ENCODE results near the gene GDF2. TPM values are rescaled to one million over a fixed set of nuclear protein-coding genes. Genes with fewer than 3 reads are reported as not detected.

GDF2 gene
- total RNA-seq, 1 experiment from 2014 or later: not detected

DNA sequence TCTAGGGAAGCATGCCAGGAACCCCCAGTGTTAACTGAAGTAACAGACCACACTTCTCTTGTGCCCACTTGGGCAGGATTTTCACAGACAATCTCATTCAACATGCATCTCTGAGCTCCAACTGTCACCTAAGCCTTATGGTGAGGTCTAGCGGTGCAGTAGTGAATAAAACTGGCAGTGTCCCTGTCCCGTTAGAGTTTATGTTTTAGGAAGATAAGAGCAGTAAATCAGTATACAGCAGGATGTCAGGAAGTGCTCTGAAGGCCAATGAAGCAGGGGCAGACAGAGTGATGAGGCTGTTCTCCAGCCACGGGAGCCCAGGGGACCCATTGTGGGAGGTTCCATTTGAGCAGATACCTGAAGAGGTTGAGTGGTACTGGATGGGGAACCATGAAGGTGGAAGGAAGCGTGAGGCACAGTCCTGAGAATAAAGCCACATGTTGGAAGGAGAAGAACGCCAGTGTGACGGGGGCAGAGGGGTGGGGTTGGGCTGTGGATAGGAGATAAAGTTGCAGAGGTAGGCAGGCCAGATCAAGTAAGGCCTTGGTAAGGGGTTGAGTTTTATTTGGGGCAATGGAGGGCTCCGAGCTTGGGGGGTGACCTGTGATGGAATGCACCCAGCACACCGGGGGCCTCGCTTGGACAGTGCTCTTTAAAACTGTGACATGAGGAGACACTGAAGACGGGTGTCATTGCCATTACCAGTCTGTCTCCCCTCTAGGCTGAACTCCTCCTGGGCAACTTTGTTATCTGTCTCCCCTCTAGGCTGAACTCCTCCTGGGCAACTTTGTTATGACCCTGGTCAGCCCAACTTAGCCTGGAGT lies 15.7 kb upstream of the GDF2 start:
- DNase-seq (ENCODE audit: low read depth, low spot score): no peak
- in situ Hi-C loops (cut with HindIII; ENCODE audit: low pct_unique_long_range_greater_than_20kb, low sequenced_read_pairs): no loop called here

DNA sequence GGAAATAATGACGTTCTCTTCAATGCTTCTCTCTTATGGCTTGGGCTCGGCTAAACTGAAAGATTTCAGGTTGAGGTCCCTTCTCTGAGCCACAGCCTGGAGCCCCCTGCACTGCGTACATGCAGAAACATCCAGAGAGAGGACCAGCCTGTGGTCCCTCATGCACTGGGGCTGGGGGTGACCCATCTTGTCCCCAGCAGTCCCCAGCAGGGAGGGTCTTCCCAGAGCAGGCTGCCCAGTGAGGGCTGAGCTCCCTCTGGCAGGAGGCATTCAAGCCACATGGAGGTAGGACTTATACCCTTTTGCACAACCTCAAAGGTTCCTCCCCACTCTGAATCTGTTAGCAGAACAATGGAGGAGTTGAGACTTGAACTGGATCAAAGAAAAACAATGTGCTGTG lies 14.9 kb upstream of the GDF2 start:
- in situ Hi-C loops (cut with HindIII; ENCODE audit: low pct_unique_long_range_greater_than_20kb, low sequenced_read_pairs): no loop called here

DNA sequence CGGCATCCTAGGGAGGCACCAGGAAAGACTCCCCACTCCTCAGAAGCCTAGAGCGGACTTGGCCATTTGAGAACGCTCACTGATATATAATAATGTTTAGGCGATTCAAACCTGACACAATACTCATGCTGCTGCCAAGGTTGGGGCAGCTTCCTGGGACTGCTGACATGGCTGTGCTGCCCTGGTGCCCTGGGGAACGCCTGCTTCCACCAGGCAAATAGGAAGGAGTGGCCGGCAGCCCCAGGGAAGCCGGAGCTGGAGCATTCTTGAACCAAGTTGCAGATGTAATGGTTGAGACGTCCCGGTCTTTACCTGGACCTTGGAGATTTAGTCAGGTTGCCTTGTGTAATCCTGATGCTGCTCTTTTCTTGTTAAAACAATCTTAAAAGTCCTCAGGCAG lies 13.5 kb upstream of the GDF2 start:
- no peak for DNase-seq (ENCODE audit: low read depth, low spot score)
- in situ Hi-C loops (cut with HindIII; ENCODE audit: low pct_unique_long_range_greater_than_20kb, low sequenced_read_pairs): no loop called here

More for the DNA sequence above, 14.9 kb upstream of the GDF2 start:
- no peak for DNase-seq (ENCODE audit: low read depth, low spot score)

DNA sequence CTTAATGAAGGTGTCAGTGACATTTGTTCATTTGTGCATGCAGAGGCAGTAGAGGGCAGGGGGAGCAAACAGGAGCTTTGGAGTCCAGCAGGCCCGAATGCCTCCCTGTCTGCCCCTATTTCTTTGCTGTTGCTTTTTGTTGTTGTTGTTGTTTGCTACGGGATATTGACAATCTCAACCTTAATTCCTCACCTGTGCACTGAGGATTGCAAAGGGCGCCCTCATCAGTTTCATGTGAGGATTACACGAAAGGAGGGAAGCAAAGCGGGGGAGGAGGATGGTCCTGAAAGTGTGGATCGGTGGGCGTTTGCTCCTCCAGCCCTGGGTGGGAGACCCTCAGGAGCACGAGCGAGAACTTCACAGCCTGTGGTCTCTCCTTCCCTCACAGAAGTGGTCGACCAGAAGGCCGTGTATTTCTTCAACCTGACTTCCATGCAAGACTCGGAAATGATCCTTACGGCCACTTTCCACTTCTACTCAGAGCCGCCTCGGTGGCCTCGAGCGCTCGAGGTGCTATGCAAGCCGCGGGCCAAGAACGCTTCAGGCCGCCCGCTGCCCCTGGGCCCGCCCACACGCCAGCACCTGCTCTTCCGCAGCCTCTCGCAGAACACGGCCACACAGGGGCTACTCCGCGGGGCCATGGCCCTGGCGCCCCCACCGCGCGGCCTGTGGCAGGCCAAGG lies 12.7 kb upstream of the GDF2 start:
- in situ Hi-C loops (cut with HindIII; ENCODE audit: low pct_unique_long_range_greater_than_20kb, low sequenced_read_pairs): no loop called here
- DNase-seq (ENCODE audit: low read depth, low spot score): peak; percentile 9

DNA sequence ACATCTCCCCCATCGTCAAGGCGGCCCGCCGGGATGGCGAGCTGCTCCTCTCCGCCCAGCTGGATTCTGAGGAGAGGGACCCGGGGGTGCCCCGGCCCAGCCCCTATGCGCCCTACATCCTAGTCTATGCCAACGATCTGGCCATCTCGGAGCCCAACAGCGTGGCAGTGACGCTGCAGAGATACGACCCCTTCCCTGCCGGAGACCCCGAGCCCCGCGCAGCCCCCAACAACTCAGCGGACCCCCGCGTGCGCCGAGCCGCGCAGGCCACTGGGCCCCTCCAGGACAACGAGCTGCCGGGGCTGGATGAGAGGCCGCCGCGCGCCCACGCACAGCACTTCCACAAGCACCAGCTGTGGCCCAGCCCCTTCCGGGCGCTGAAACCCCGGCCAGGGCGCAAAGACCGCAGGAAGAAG lies 12.2 kb upstream of the GDF2 start:
- in situ Hi-C loops (cut with HindIII; ENCODE audit: low pct_unique_long_range_greater_than_20kb, low sequenced_read_pairs): no loop called here
- DNase-seq (ENCODE audit: low read depth, low spot score): no peak

DNA sequence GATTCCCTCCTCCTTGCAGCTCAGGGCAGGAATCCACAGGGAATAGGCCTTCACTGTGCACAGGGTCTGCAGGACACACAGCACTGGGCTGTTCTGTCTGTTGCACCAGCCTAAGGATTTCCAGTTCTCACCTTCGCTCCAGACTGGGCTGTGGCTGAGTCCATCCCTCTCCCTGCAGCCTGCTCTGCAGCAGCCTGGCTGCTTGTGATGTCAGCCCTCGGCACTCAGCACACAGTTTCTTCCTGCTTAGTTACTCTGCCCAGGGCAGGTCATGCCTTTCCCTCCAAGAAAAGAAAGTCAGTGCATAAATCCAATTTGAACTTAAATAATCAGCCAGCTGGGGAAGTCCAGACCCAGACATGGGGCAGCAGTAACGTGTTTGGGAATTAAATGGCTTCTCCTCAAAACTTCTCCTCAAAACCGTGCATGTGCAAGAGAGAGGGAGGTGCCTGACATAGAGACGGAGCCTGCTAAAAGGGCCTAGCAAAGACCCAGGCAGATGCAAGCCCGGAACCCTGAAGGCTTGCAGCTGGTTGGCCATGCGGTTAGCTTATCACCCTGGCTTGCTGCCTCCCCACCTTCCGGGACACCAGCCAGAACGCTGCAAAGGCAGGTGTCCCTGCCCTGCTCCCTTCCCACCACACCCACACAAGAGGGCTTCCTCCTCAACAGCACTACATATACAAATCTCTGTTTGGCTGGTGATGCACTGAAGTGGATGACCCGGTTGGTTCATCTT lies 10.9 kb upstream of the GDF2 start:
- no peak for DNase-seq (ENCODE audit: low read depth, low spot score)
- in situ Hi-C loops (cut with HindIII; ENCODE audit: low pct_unique_long_range_greater_than_20kb, low sequenced_read_pairs): no loop called here

DNA sequence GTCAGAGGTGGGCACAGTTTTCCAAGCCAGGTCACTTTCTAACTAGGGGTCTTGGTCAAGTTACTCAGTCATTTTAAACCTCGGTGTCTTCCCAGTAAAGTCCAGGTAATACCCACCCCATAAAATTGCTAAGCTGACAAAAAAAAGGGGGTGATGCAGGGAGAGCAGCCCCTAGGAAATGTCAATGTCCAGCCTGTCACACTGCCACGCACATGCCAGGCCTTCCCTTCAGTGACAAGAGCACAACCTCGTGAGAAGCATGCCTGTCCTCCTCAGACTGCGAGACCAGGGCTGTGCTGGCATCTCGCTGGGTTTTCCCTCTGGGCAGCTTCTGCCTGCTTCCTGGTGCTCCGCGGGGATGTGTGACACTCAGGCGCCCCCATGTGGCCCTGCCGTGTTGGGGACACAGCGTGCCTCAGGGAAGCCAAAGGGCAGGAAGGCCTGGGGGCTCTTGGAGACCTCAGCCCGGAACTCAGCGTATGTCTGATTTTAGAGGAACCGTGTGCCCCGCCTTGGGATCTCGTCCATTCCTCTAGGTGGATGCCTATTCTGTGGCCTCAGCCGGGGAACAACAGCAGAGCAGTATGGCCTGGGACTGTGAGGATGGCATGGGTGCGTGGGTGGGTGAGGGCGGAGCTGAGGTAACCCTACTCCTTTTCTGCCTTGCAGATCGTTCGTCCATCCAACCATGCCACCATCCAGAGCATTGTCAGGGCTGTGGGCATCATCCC lies 10.2 kb upstream of the GDF2 start:
- peak; percentile 63 for DNase-seq (ENCODE audit: low read depth, low spot score)
- in situ Hi-C loops (cut with HindIII; ENCODE audit: low pct_unique_long_range_greater_than_20kb, low sequenced_read_pairs): no loop called here

DNA sequence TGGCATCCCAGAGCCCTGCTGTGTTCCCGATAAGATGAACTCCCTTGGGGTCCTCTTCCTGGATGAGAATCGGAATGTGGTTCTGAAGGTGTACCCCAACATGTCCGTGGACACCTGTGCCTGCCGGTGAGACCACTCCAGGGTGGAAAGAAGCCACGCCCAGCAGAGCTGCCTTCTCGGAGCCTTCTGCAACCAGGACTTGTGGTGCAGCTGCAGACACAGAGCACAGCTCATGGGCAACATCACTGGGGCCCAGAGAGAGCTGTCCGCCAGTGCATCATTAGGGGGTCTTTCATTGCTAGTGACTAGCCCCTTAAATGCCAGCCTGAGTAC lies 9.6 kb upstream of the GDF2 start:
- DNase-seq (ENCODE audit: low read depth, low spot score): no peak
- in situ Hi-C loops (cut with HindIII; ENCODE audit: low pct_unique_long_range_greater_than_20kb, low sequenced_read_pairs): no loop called here

DNA sequence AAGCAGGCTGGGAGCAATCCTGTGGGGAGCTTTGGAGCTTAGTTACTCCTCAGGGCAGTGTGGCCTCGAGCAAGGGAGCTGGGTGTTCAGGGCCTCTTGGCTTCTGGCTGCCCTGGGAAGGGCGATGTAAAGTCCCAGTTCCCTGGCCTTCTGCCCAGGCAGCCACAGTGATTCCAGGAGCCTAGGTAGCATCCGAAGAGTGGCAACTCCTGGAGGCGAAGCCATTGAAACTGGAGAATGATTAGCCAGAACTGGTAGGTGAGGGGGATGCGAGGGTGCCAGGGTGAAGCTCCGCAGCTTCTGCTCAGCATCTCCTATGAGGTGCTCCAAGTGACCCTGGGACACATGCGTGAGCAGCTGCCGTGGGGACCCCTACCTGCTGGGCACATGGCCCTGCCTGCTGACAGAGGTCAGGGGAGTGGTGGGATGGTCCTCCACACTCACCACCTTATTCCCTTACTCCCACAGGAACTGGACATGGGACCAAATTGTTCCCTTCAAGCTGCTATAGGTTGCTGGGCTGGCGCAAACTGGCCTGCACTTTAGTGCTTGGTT lies 7.8 kb upstream of the GDF2 start:
- in situ Hi-C loops (cut with HindIII; ENCODE audit: low pct_unique_long_range_greater_than_20kb, low sequenced_read_pairs): no loop called here
- no peak for DNase-seq (ENCODE audit: low read depth, low spot score)

DNA sequence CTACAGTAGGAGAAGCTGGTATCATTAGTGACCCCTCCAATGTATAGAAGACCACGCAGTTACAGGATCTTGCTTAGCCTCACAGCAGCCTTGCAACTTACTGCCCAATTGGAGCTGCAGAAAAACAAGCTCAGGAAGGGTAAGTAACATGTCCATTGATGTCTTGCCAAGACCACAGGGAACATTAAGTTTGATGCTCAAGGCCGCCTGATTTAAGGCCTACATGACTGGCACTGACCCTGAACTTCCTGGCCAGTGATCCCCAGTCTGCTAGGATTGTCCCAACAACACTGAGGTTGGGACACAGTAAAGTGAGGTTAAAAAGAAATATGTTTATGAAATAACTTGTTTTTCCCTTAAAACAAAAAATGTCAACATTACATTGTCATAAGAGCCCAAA lies 6.8 kb upstream of the GDF2 start:
- DNase-seq (ENCODE audit: low read depth, low spot score): no peak
- in situ Hi-C loops (cut with HindIII; ENCODE audit: low pct_unique_long_range_greater_than_20kb, low sequenced_read_pairs): no loop called here

DNA sequence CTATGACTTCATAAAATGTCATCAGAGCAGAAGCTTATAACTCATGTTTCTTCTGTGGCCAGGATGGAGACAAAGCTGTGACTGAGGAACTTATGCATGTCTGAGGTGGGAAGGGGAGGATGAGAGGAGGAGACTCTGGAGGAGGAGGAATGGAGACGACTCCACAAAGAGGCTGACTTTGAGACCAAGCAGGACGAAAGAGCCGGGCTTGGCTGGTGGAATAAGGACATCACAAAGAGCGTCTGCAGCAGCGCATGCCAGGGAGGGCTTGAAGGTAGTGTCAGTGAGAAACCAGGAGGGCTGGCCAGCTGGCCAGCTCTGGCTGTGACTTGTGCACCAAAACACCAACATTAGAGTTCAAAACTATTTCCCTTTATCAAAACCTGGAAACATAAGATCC lies 6.1 kb upstream of the GDF2 start:
- in situ Hi-C loops (cut with HindIII; ENCODE audit: low pct_unique_long_range_greater_than_20kb, low sequenced_read_pairs): no loop called here

DNA sequence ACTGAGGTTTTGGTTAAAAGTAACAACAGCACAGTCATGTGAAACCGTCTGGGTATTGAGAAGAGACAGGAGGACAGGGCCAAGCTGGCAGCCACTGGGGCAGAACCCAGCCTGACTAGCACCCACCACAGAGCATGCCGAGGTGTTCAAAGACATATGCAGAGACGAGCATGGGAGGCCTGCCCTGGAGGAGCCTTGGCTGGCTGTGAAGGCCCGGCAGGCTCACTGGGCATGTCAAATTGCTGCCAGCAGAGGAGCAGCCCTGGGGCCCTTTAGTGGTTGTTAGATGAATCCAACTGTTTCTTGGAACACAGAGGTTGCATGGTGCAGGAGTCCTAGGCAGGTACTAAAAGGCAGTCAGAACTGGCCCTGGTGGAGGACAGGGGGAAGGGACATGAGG lies 5.0 kb upstream of the GDF2 start:
- no peak for DNase-seq (ENCODE audit: low read depth, low spot score)
- in situ Hi-C loops (cut with HindIII; ENCODE audit: low pct_unique_long_range_greater_than_20kb, low sequenced_read_pairs): no loop called here

More for the DNA sequence above, 6.1 kb upstream of the GDF2 start:
- no peak for DNase-seq (ENCODE audit: low read depth, low spot score)

DNA sequence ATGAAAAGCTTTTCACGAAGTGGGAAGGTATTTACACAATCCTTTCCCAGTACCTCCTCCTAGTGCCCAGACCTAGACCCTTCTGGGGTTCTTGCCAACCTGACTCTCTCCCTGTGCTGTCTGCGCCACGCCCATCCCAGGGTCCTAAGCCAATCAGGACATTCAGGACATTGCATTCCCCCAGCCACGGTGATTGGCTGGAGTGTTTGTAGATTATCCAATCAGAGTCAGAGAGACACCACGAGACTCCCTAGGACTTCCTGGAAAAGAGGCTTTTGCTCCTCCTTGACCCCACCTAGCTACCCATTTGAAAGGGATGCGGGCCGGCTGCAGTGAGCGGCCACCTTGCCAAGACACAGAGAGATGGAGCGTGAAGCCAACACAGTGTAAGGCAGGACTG lies 3.5 kb upstream of the GDF2 start:
- in situ Hi-C loops (cut with HindIII; ENCODE audit: low pct_unique_long_range_greater_than_20kb, low sequenced_read_pairs): no loop called here
- peak; percentile 56 for DNase-seq (ENCODE audit: low read depth, low spot score)

DNA sequence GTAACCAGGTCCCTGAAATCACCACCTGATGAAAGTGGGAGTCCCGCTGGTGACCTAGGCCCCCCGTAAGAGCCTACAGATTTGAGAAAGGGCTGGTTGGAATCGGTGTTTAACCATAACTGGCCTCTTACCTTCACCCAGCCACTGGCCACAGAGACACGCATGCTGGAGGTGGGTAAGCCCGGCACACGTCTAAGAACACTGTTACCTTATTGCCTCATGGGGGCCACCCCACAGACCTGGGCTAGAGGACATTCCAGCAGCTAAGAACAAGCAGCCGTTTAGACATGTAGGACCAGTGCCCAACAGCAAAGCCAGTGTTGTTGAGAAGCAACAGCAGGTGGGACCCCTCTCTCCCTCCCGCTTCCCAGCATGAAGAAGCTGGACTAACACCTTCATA lies 2.5 kb upstream of the GDF2 start:
- DNase-seq (ENCODE audit: low read depth, low spot score): no peak
- in situ Hi-C loops (cut with HindIII; ENCODE audit: low pct_unique_long_range_greater_than_20kb, low sequenced_read_pairs): no loop called here

DNA sequence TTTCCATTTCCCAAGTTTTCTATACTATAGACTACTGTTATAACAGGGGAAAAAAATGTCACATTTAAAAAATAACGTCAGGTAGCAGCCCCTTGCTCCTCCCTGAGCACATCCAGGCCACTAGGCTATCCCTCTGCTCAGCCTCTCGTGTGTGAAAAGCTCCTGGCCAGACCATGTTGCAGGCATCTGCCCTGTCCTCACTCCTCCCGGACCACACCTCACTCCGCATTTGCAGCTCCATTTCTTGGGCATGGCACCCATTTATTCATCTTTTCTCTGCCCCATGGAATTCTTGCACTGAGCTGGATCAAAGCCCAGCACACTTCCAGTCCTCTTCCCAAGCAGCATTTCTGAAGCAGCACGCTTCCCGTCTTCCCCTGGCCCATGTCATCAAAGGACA lies 1.4 kb upstream of the GDF2 start:
- in situ Hi-C loops (cut with HindIII; ENCODE audit: low pct_unique_long_range_greater_than_20kb, low sequenced_read_pairs): no loop called here
- DNase-seq (ENCODE audit: low read depth, low spot score): no peak

DNA sequence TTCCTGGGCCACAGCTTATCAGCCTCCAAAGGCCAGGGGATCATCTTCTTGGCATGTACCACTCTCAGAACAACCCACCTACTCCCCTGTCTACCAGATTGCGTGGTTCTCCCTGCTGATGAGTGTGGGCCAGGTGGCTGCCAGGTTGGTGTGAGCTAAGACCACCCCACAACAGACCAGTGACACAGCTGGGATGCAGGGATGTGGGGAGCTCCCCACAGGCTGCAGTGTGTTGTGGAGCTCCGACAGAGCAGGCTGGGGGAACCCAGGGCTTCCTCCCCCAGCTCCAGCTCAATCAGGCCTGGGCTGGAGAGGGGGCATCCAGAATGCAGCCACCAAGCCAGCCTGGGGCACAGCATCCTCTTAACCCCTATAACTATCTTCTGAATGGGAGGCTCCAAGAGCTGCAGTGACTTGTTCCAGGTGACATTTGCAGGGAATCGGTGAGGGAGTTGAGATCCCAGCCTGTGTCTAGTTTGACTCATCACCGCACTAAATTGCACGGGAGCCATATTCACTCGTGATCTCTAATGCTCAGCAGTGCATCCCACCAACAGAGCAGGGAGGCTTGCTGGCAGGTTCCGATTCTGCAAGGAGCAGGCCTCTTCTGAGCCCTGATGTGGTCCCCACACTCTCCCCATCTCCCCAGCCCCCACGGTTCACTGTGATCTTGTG lies 596 bp upstream of the GDF2 start:
- no peak for DNase-seq (ENCODE audit: low read depth, low spot score)
- in situ Hi-C loops (cut with HindIII; ENCODE audit: low pct_unique_long_range_greater_than_20kb, low sequenced_read_pairs): no loop called here

DNA sequence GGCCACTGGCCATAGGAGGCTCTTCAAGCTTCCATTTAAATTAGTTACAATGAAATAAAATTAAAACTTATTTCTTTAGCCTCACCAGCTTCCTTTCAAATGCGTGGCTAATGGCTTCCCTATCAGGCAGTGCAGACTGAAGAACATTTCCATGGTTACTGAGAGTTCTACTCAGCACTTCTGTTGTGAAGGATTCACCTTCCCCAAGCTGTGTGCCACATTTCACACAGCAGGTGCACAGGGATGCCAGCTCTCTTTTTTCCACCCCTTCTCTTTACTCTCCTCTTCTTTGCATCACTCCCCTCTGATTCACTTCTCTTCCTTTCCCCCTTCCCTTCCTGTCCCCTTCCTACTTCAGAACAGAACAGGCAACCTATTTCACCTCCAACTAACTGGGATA lies 833 bp downstream of the GDF2 start:
- no peak for DNase-seq (ENCODE audit: low read depth, low spot score)
- in situ Hi-C loops (cut with HindIII; ENCODE audit: low pct_unique_long_range_greater_than_20kb, low sequenced_read_pairs): no loop called here
